Amygdala (tissue), 56 donors: ENCODE data around the gene DENND4A.

ENCODE experiments used
- DNase-seq, 56 donors: peaks; one replicate each; lab custom pipeline; 2025; lab: John Stamatoyannopoulos, UW

Gene DENND4A

DNA sequence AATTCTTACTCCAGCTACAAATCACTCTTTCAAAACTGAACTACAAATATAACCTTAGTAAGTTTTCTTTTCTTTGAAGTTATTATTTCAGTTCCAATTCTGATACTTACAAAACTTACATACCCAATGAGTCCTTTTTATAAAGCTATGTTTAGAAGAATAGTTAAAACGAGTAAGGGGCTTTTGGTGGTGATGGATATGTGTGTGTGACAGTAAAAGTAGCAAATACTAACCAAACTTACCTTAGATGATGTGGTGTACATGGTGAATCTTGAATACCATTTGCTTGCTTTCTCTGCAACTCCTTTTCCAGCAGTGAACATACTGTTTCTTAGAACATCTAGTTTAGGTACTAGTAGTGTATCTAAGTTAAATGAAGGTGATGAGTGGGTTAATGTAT lies 101.9 kb downstream of the DENND4A start:
- no peak for DNase-seq

- no peak for DNase-seq
These were observed 103.6 kb downstream of the DENND4A start for GRCh38 chr15:65688462-65688861.

DNA sequence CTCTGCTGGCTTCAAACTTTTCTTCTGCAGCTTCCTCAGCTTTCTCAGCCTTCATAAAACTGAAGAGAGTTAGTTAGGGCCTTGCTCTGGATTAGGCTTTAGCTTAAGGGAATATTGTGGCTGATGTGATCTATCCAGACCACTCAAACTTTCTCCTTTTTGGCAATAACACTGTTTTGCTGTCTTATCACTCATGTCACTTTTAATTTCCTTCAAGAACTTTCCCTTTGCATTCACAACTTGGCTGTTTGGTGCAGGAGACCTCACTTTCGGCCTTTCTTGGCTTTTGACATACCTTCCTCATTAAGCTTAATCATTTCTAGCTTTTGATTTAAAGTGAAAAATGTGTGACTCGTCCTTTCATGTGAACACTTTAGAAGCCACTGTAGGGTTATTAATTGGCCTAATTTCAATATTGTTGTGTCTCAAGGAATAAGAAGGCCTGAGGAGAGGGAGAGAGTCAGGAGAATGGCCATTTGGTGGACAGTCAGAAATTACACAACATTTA lies 109.6 kb downstream of the DENND4A start:
- DNase-seq = no peak

DNA sequence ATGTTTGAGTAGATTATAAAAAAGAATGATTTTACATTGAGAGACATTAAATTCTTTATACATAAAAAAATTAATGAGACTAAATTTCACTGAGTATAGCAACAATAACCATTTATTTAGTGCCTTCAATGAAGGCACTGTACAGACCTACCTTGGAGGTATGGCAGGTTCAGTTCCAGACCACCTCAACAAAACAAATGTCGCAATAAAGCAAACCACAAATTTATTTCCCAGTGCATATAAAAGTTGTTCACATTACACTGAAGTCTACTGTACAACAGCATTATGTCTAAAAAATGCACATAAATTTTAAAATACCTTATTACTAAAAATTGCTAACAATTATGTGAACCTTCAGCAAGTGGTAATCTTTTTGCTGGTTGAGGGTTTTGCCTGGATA lies 111.5 kb downstream of the DENND4A start:
- DNase-seq = no peak

- no peak for DNase-seq
These were observed 116.0 kb downstream of the DENND4A start for GRCh38 chr15:65676123-65676522.

GRCh38 chr15:65675551-65675950 lies 116.5 kb downstream of the DENND4A start:
- no peak for DNase-seq

DNA sequence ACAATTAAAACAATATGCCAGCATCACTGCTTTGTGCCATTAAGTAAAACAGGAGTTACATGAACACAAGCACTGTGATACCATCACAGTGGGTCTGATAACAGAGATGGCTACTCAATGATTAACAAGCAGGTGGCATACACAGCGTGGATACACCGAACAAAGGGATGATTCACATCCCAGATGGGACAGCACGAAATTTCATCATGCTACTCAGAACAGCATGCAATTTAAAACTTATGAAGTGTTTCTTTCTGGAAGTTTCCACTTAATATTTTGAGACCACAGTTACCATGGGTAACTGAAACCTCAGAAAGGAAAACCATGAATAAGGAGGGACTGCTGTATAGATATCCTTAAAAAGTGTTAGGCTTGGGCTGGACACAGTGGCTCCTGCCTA lies 125.8 kb downstream of the DENND4A start:
- DNase-seq = peak in 8 of 56 donors; percentile 8 to 41 (median 15)

- no peak for DNase-seq
These were observed 128.6 kb downstream of the DENND4A start for GRCh38 chr15:65663521-65663920.

DNA sequence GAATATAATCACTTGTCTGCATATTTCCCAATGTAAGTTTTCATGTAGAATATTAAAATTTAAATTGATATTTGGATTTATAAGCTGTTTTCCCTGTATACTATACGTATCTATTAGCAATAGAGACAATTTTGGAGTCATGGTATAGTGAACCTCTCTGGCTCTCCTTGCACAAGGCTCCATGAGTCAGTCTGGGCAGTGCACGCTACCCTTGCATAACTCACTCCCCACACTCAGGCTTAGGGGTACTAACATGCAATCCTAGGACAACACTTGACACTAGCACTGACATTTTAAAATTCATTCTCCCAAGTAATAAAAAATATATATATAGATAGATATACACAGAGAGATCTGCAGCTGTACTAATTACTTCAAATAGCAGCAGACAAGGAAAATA lies 131.2 kb downstream of the DENND4A start:
- no peak for DNase-seq

DNA sequence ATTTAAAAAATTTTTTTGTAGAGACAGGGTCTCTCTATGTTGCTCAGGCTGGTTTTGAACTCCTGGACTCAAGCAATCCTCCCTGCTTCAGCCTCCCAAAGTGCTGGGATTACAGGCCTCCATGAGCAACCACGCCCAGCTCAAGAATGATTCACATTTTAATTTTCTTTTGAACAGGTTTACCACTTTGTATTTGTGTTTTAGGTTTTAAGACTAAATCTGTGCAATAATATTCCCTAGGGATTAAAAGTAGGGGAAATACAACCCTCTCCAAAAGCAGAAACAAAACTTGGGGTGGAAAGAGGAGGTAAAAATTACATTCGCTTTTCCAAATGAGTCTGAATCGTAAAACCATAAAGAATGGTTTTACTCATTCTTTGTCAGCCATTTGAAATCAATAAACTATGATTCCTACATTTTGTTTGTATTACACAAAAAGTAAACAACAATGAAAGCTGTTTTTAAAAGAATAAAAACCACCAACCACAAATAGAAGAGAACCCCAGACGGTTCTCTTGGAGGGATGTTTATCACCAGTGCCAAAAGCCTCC lies 132.5 kb downstream of the DENND4A start:
- DNase-seq = no peak

- no peak for DNase-seq
These were observed 136.6 kb downstream of the DENND4A start for GRCh38 chr15:65655457-65655856.

DNA sequence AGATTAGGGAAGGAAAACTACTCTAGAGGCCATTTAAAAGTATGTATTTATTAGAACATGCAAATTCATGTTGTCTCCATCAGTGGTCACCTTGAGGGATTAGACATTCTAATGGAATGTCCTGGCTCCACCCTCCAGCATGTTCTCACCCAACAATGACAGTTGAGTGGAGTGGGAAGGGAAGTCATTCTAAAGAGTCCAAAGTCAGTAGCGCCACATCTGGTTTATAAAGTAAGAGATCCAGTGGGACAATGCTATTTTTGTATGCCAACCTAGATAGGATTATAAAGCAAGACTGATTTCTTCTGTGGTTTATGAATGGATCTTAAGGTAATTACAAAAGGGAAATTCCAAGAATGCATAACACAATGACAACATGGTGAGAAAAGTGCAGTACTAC lies 137.1 kb downstream of the DENND4A start:
- no peak for DNase-seq

GRCh38 chr15:65653801-65654521 lies 138.1 kb downstream of the DENND4A start:
- DNase-seq = no peak

DNA sequence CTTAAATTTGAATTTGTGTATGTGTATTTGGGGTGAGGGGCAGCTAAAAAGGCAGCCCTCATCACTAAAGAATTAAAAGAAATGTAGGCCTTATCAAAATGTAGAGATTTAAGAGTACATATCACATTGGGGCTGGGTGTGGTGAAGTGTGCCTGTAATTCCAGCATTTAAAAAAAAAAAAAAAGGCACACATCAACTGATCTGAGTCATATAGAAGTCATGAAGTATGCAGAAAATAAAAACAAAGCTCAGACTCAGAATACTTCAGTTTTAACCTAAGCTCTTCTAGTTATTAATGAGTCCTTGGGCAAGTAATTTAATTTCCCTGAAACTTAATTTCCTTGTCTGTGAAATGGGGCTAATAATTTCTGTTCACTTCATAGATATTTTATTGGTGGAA lies 138.8 kb downstream of the DENND4A start:
- DNase-seq = no peak

DNA sequence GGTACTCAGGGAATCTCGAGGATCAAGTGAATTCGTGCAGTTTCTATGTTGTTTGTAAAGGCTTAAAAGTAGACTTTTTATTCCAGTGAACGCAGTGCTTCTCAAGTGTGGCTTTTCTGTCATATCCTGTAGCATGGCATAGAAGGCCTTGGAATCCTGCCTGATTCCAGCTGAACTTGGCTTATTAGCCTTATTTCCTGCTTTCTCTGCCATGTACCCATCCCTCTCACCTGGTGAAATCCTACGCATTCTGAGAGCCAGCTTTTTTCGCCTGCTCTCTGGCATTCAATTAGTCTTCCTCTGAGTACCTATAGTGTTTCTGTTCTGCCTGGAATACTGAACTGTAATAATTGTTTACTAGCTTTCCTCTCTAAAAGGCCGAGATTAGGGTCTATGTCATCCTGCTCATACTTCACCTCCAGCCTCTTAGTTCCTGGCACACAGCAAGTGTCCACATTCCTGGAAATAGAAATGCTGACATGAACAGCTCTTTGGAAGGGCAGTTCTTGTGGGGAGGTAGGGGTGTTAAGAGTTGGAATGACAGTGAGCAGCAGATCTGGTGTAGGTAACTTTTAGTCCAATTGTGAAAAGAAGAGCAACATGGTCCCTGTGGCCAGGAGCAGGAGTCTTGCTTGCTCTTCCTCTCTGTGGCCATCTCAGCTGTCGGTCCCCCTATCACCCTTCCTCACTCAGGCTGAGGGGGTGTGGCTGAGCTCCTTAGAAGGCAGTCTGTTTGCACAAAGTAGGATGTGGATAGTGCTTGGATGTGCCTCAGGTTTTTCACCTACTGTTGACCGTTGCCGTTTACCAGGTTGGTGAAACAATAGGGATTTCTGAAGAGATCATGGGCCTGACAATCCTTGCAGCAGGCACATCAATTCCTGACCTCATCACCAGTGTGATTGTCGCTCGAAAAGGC lies 140.0 kb downstream of the DENND4A start:
- no peak for DNase-seq

GRCh38 chr15:65651042-65651322 lies 141.1 kb downstream of the DENND4A start:
- DNase-seq = no peak

GRCh38 chr15:65650312-65651041 lies 141.6 kb downstream of the DENND4A start:
- DNase-seq = no peak

DNA sequence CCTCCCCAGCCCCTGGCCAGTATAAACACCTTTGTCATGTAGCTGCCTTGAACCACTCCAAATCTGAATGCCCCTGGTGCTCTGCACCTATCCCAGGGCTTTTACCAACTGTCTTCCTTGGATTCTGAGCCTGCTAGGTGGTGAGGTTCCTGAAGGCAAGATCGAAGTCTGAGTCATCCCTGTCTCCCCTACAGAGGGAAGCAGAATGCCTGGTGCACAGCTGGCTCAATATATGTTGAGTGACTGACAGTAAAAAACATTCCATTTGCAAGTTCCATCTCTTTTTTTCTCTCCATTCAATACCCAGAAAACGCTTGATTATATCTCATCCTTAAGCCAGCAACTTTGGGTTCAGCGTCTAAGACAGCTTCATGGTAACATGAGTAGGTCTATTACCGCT lies 145.6 kb downstream of the DENND4A start:
- no peak for DNase-seq

DNA sequence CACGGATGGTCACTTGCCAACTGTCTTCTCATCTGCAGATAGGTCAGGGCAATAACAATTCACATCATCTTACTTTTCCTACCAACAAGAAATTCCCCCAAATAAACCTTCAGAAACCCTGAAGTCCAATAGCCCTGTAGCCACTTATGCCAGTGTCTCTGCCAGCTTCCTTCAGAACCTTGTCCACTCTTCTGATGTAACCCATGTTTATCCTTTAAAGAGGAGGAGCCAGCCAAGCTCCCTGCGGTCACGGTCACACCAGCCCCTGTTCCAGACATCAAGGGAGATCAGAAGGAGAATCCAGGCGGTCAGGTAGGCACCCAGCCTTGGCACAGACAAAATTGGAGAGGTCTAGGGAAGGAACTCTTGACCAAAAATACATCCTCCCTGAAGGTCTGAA lies 146.7 kb downstream of the DENND4A start:
- no peak for DNase-seq

DNA sequence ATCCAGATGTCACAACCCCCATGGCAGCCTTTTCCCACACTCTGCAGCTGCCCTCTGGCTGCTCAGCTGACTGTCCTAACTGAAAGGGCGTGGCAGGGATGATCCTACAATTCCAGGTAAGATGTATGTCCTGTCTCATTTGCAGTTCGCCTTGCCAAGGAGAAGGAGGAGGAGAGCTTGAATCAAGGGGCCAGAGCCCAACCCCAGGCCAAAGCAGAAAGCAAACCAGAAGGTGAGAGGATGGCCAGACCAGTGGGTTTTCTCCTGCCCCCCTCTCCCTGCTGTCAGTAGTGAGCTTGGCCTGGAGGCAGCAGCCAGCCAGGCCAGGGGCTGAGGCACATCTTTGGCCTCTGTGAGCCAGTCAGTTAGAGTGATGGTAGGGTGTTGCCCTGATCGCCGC lies 147.8 kb downstream of the DENND4A start:
- DNase-seq = no peak

DNA sequence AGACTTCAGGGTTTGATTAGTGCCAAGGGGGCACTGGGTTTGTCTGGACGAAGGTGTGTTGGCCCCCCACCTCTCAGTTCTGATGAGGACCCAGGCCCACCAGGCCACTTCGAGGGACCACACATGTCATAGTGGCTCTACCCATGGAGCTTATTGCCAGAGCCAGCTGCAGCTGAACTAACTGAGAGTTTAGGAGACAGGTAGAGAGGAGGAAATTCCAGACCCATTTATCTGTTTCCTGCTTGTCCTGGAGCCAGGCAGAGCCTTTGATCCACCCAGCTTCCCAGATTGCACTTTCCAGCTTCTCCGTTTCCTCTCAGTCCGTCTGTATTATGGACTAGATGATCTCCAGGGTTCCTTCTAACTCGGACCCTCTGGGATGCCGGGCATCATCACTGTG lies 149.5 kb downstream of the DENND4A start:
- no peak for DNase-seq
